Activated CD4-positive, CD25-positive, alpha-beta regulatory T cell treated with anti-CD3 and anti-CD28 coated beads, Interleukin-2, amount 50 U/mL, for 72 hours (primary cell): ENCODE measurements around the gene STRN4.
A peak's percentile ranks its signal among the peaks of the same experiment; 100 is the strongest.
"Not testable (repeated sequence)": the region's sequence is repeated elsewhere in the genome, so short reads cannot be mapped to it uniquely, and the experiment has no call there.

ENCODE experiments used
- DNase-seq: peaks from one replicate; pipeline ENCODE4 v3.0.0; 2021

STRN4 gene

DNA sequence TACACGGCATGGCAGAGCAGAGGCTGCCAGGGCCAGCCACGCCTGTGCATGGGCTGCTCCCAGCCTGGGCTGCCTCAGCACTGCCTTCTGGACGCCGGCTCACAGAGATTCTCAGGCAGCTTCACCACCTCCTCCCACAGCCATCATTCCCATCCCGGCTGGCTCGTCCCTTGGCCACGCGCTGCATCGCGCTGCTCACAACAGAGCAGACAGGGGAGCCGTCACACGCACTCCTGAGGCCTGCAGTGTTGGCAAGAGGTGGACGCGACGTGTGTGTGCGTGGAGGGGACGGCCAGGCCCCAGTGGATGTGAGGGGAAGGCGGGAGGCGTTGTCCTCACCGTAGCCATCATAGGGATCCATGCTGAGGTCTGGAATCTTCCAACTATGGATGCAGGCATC, 21.8 kb downstream of the STRN4 start:
- no peak for DNase-seq

DNA sequence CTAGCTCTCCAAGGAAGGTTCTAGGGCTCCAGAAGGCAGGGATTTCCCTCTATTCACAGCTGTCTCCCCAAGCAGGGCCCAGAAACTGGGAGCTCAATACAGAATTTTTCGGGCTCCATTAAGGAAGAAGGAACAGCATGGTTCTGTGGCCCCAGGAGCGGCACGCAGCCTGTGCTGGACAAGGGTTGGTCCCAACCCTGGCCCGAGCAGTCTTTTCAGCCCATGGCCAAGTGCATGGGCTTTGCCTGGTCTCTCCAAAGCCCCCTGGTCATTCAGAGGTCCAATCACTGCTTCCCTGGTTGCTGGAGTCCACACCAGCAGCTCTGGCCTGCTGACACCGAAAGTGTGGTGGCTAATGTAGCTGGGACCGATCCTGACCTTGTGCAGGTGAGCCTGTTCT, 22.8 kb downstream of the STRN4 start:
- no peak for DNase-seq

DNA sequence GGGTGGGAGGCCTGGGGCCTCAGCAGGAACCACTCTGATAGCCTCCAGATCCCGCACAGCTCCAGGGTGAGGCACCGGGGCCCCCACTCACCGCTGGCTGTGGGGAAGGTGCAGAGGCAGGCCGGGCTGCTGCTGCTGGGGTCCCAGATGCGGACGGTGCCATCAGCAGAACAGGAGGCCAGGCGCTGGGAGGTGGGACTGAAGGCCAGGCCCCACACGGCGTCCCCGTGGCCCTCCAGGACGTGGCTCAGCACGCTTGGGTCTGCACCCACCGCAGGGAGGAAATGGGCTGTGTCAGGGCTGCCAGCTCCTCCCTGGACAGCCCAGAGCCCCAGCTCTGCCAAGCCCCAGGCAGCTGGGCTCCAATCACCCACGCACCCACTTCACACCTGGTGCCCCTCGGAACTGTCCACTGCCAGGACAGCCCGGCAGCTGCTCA, 23.2 kb downstream of the STRN4 start:
- DNase-seq: no peak

DNA sequence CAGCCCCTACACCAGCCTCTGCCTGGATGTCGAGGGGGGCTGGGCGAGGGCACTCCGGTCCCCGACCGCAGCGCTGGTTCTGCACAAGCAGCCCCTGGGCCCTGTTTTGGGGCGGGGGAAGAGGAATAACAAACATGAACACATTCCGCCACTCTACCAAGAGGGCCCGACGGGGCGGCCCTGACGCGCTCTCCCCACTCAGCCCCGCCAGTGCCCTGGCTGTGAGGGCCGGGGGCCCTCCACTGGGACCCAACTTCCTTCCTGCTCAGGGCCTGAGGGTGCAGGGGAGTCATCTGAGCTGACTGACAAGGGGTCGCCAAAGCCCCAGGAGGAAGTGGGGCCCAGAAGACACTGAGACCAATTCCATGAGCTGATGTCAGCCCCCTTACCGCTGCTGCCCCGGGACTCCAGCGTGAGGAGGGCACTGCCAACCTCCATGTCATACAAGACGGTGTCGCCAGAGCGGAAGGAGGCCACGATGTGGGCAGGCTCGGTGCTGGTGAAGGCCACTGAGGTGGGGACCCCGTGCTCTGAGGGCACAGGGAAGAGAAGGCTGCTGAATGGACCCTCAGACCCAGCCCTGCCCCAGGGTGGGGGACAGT, 23.7 kb downstream of the STRN4 start:
- DNase-seq: no peak

DNA sequence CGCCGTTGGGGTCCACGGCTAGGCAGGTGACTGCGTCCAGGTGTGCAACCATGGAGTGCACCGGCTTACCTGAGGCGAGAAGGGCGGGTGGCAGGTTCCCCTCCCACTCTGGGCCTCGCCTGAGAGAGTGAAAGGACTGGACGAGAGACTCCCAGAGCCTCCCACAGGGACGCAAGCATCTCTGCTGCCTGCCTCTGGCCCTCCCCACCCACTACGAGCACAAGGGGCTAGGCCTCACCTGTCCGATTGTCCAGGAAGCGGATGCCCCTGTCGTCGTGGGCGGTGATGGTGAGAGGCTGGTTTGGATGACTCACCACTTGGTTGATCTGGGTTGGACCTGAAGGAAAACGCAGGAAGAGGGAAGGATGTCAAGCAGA, 24.3 kb downstream of the STRN4 start:
- no peak for DNase-seq

DNA sequence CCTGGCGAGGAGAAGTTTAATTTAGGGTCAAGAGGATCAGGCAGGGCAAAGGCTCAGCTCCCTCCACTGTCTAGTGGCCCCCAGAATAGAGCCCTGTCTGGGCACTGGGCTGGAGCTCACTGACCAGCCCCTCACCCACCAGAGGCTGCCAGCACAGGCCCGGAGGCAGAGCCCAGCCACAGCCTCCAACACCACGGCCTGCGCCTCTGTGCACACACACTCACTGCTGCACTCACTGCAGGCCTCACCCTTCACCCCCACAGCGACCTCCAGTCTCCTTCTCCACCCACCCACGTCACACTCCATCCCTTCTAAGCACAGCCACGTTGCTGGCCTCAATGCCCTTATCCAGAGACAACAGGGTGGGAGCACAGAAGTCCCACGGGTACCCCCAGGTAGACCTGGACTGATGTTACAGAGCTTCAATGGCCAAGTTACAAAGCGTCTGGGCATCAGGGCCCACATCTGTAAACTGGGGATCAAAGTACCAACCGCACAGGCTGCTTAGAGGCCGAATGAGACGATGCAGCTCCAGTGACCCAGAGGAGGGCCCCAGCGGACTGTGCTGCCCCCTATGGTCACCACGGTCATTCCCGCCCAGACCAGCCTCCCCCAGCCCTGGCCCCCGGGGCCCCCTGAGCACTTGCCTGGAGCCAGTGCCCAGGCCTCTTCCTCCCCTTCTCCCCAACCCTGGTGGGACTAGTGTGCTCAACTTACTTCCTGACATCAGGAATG, 24.8 kb downstream of the STRN4 start:
- no peak for DNase-seq

DNA sequence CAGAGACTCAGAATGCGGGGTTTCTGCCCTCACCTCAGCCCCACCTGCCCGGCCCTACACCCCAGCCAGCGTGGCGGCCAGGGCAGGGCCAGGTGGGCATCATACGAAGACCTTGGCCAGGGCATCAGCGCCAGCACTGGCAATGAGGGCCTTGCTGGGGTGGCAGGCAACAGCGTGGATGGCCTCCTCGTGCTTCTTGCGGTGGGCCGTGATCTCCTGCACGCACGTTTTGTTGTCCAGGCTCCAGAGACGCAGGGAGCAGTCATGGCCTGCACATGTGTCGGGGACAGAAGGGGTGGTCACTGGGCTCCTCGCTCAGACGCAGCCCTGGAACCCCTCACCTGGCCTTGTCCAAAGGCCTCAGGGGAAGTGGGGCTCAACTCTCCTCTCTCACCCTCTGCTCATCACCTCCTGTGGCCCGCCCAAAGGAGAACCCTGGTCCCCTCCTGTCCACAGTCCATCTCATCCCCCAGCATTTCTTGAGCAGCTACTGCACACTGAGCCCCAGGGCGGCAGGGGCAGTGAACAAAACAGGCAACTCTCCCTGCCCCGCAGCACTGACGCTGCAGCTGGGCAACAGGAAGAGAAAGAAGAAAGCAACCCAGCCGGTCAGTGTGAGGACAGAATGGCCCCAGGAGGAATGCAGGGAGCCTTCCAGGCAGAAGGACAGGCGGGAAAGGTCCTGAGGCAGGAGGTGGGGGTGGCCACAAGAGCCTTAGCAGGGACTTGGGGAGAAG, 25.6 kb downstream of the STRN4 start:
- DNase-seq: no peak

DNA sequence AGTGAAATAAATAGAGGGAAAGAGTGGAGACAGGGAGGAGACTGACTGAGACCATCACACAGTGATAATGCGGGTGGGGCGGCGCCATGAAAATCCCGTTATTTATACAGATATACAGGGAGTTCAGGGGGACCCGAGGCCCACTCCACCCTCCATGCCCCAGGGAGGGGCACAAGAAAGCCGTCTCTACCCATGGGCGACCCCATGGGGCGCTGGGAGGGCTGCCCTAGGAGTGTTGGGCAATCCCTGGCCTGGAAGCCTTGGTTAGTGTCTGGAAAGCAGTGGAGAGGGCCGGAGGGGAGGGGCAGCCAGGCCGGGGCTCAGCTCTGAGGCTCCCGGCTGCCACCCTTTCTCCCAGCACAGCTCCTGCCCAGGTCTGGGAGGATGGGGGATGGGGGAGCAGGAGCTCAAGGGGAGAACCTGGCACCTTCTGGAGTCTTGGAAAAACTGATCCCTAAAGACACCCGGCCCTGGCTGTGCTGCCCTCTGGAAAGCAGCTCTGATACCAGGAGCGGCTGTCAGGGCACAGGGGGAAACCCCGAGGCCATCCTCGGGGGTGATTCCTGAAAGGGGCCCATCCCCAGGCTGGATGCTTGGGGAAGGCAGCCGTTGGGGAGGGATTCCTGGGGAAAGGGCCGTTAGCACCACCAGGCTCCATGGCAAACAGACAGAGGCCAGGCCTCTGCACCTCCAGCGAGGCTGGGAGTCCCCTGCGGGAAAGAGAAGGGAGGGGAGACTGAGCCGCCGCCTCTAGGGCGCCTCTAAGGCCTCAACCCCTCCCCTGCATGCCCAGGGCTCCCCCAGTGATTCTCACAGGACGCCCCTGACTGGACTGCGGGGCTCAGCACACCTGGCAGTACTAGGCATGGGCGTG, 26.4 kb downstream of the STRN4 start:
- no peak for DNase-seq

DNA sequence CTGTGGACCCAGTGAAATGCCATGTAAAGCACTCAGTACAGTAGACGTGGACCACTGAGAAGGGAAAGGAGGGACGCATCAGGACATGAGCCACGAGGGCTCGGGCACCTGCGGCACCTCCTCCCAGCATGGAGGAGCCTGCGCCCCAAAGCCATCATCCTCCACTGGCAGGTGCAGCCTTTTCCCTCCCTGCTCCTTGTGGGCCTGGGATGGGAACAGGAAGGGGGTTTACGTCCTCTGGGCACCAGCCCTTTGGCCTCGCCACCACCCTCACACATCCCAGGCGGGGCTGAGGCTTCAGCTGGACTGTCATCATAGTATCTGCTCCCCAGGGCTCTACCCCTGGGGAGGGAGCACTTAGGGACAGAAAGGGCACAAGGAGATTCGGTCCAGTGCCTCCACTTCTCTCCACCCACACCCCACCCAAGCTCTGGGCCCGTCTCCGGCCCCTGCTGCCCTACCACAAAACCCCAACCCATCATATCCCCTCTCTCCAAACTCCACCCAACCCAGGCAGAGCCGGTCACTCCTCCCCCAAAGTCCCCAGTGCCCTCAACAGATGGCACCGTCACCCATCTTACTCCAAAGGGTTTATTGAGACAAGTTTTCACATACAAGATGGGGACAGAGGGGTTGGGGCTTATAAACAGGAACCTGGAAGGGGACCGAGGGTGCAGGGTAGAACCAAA, 27.2 kb downstream of the STRN4 start:
- no peak for DNase-seq

DNA sequence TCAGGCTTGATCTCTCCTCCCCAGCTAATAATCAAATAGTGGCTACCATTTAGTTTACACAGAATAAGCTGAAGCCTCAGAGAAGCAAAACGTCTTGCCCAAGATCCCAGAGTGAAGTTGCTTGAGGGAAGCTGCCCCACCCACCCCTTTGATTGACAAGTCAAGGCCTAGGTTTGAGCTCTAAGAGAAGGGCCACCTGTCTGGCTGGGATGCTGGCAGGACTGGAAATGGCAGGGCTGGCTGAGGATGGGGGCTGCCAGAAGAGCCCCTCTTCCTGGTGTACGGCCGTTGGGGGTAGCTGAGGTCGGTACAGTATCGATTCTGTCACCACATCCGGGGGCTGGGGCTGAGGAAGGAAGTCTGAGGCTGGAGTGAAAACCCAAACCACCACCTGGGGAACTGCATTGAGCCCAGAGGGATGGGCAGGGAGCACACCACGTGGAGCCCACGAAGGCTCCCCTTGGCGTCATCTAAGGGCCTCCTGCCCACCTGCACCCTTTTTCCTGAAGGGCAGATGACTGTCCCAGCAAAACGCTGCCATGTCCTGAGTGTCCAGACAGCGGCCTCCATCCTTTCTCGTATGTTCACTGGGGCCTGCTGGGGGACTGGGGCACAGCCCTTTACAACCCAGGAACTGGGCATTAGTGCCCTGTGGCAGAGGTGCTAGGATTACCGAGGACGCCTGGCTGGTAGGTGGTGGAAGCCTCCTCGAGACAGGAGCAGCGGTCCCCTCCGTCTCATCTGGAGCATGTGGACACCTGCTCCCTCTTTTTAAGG, 27.9 kb downstream of the STRN4 start:
- DNase-seq: peak; percentile 48

DNA sequence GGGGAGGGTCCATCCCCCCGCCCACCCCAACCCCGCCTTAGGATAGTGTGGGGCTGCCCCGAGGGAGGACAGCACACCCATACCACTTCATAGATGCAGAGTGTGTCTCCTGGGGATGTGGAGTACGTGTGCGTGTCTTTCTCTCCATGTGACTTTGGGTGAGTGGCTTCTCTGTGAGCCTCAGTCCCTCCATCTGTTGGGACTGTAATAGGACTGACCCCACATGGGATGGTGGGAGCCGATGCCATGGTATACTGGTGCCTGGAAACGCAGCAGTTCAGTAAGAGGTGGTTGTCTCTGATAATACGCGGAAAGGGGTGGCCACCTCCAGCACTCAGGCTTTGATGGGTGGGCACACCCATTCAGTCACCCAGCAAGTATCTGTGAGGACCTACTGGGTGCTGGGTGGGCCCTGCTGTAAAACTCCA, 28.5 kb downstream of the STRN4 start:
- no peak for DNase-seq

DNA sequence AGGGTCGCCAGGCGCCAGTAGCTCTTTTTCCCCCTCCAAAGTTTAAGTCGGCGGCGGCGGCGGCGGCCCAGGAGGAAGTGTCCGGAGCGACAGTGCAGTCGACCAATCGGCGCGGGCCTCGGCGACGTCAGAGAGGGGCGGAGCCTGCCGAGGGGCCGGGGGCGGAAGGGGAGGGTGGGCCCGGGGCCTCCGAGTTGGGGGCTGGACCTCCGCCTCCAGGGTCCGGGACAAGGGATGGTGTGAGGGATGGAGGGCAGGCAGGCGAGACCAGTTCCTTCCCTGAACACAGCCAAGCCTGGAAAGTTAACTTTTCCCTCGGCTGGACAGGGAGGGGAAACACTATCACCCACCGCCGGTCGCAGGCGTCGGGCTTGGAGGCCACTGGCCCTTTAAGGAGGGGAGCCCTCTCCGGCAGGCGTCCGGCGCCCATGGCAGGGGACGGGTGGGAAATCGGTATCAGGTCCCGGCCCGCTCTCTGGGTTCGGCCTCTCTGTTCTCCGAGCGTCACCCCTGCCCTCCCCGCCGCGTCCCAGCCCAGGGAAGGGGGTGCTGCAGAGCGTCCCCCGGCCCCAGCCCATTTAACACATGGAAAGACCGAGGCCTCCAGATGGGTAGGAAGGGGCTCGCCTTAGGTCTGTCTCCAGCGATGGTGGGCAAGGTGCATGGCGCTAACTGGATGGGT, 29.1 kb downstream of the STRN4 start, which contains the start of gene PRKD2:
Gene PRKD2, minus strand, starts transcription at position 81 of the 682 bp plus-strand sequence. CDS start 744 bp downstream, outside the sequence.
- peak; percentile 93 for DNase-seq

DNA sequence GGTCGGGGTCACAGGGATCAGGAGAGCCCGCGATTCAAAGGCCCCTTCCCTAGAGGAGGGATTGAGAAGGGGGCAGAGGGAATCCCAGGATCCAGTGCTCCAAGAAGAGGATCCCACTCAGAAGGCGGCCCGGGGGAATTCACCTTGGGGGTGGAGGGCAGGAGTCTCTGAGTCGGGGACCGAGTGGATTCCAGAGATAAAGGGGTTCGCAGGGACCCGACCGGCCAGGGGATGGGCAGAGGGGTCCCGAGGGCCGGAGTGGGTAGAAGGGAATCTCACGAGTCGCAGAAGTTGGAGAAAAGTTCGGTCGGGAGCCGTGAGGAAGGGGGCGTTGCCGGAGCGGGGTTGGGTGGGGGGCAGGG, 29.6 kb downstream of the STRN4 start:
- no peak for DNase-seq

DNA sequence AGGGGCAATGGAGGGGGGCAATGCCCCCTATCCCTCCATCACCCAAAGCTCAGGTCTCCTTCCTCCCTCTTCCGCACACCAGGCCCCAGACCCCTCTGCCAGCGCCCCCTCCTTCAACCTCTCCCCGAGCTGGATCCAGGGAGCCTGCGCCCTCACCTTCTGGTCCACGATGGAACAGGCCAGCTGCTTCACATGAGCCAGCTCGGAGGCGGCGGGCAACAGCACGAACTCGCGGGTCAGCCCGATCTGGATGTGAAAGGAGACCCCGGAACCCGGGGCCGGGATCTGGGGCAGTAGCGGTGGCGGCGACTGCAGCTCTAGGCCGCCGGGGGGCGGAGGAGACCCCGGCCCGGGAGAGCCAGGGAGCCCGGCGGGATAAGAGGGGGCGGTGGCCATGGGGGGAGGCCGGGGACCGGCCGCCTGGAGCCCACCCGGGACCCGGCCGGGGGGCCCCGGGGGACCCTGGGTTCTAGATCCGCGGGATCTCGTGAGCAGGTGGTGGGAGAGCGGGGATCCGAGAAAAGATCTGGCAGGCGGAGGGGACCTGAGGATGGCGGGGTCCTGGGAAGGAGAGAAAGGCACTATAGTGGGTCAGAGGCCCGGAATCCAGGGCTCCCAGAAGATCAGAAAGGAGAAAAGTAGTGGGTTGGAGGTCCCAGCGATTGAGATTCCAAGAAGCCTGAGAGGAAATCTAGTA, 30.1 kb downstream of the STRN4 start:
- no peak for DNase-seq

DNA sequence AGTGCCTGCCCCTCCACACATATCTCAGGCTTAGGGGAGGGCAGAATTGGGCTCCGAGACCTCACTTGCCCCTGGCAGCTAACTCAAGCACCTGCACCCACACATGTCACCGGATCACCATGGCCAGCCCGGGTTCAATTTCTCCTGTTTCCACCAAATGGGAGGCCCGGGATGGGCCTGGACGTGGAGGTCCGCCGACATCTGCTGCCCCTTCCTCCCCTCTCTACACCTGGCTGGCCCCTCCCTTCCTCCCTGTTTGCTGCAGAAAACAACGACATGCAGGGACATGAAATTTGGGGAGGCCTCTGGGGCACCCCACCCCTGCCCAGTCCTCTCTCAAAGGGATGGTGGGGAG, 30.7 kb downstream of the STRN4 start:
- no peak for DNase-seq

DNA sequence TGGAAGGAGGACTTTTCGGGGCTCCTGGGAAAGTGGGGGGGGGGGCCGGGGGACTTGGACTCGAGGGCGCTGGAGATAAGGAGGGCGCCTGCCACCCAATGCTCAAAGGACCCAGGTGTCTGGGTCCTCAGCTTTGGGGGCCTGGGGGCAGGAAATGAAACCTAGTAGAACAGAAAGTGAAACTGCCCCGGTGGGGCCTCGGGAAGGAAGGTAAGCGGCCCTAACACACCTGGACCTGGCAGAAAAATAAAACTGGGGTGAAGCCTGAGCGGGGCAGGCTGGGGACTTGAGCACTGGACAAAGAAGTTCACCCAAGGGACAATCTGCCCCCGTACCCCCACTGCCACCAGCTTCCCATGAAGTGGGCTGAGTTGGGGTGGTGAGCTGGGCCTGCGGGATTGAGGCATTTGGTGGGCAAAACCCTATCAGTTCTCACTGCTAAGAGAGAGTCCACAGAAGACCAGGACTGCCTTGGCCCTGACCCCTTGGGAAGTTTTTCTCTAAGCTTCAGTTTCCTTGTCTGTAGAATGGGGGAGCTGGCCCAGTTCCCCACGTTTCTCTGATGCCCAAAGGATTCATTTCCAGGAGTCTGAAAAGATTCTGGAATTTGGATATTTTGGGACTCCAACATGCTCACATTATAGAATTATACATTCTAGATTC, 31.7 kb downstream of the STRN4 start:
- peak; percentile 61 for DNase-seq

DNA sequence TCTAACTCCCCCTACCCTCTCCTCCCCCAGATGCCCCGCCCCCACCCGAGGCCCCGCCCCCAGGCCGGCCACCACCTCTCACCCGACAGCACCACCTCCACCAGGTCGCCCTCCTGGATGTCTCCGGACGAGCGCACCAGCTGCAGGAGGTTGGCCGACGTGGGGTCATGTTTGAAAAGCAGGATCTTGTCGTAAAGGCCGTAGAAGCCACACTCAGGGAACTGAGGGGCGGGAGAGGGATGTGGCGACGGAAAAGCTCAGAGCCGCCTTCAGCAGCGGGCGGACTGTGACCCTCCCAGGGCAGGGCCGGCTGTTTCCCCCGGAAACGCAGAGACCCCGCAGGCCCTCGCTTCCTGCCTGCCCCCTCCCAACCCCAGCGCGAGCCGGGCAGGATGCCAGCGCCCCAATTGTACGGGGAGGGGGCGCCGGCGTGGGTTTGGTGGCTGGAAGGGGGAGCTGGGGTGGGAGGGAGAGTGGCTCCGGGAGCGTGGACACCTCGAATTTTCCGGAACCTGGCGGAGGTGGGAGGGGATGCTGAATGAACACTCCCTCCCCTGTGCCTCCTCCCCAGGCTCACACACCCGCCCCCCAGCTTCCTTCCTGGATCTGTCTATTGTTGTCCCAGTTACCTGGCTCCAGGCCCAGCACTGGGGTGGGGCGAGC, 32.3 kb downstream of the STRN4 start:
- peak; percentile 63 for DNase-seq

DNA sequence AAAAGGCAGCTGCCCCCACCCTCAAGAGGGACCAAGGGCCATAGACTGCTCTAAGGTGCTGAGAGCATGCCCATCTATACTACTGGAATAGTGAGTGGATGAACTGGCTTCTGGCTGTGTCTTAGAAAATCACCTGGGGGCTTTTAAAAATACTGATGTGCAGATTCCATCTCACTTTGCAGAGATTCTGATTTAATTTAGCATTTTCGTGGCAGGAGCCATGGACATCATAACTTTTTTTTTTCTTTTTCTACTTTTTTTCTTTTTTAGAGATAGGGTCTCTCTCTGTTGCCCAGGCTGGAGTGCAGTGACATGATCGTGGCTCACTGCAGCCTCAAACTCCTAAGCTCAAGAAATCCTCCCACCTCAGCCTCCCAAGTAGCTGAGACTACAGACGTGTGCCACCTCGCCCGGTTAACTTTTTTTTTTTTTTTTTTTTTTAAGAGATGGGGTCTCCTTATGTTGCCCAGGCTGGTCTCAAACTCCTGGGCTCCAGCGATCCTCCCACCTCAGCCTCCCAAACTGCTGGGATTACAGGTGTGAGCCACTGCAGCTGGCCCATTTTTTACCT, 33.4 kb downstream of the STRN4 start:
- DNase-seq: not testable (repeated sequence)

DNA sequence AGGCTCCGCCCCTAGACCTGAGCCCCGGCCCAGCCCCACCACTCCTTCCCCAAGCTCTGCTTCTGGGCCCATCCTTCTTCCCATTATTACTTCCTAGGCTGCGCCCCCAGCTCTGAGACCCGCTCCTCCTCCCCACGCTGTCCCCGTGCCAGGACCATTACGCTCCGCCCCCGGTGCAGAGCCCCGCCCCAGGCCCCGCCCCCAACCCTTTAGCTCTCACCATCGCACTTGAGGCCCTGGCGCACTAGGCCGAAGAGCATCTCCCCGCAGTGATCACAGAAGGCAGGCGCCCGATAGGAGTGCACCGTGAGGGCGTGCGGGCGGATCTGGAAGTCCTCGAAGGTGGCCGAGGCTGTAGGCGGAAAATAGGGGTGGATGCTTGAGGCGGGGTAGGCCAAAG, 35.6 kb downstream of the STRN4 start:
- no peak for DNase-seq
